Glutamatergic neuron (in vitro differentiated cells): Measurements from ENCODE around the gene ZNF831. TPM values are rescaled to one million over a fixed set of nuclear protein-coding genes. Genes with fewer than 3 reads are reported as not detected.

Experiments
- DNase-seq: peaks from one replicate; pipeline ENCODE4 v3.0.0; 2022
- H3K27ac Mint-ChIP-seq: one replicate; pipeline ENCODE4 v1.8.0; 2020; ENCODE audit warnings: mild to moderate bottlenecking, mixed read lengths, inconsistent platforms; ENCODE audit not compliant: unreplicated experiment
- H3K27me3 Mint-ChIP-seq: one replicate; pipeline ENCODE4 v1.8.0; 2020; ENCODE audit warnings: mild to moderate bottlenecking, moderate library complexity, mixed read lengths, inconsistent platforms; ENCODE audit not compliant: unreplicated experiment
- H3K36me3 Mint-ChIP-seq: one replicate; pipeline ENCODE4 v1.8.0; 2020; ENCODE audit warnings: mild to moderate bottlenecking, mixed read lengths, inconsistent platforms; ENCODE audit not compliant: unreplicated experiment
- H3K4me1 Mint-ChIP-seq: one replicate; pipeline ENCODE4 v1.8.0; 2020; ENCODE audit warnings: mild to moderate bottlenecking, low read depth, mixed read lengths, inconsistent platforms; ENCODE audit not compliant: unreplicated experiment
- H3K4me3 Mint-ChIP-seq: one replicate; pipeline ENCODE4 v1.8.0; 2020; ENCODE audit warnings: mild to moderate bottlenecking, mixed read lengths, inconsistent platforms; ENCODE audit not compliant: unreplicated experiment
- H3K9me3 Mint-ChIP-seq: one replicate; pipeline ENCODE4 v1.8.0; 2020; ENCODE audit warnings: mild to moderate bottlenecking, moderate library complexity, mixed read lengths, inconsistent platforms; ENCODE audit not compliant: unreplicated experiment
- total RNA-seq: library from RNA; stranded (reverse); fragmentation: NEBNext Ultra II Directional; extraction: Animal tissue kit (Norgen Biotek cat#: 25700); gene quantifications from one replicate; pipeline ENCODE4 v1.2.1, GENCODE V29; 2021; ENCODE audit not compliant: unreplicated experiment
- TF ChIP-seq, protein P1 (sequence below): fragments of 200-600 bp; sonication (generic); IDR thresholded peaks from one replicate; pipeline ENCODE4 v1.5.0; 2021; ENCODE audit not compliant: partially characterized antibody, unreplicated experiment

The ZNF831 gene
- total RNA-seq, 1 donor from 2014 or later, result not detected

DNA sequence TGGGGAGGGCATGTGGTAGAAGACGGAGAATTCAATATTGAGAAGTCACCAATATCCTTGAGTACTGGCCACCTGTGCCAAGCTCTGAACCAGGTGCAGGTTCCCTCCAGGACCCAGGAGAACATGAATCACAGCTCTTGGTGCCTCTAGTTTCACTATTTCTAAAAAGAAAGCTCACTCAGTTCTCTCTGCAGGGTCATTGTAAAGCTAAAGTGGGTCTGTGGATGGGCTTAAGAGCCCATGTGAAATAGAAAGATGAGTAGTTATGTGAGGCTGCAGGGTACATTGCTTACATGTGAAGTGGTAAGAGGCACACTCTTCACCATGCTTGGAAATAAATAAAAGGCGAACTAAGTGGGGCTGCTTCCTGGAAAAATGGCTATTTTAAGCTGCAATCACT, 43.6 kb downstream of the ZNF831 start:
- Mint-ChIP-seq H3K9me3 (peaks cover 1% of the 10 kb centered on the region), H3K4me1 (peaks cover 18% of the 10 kb centered on the region), H3K27me3 (peaks cover 5% of the 10 kb centered on the region), H3K36me3 (no peaks in the 10 kb centered on the region), H3K27ac (no peak overlapping the region), H3K4me3 (peak overlapping the region; percentile 41)
- TF ChIP-seq, protein P1, sequence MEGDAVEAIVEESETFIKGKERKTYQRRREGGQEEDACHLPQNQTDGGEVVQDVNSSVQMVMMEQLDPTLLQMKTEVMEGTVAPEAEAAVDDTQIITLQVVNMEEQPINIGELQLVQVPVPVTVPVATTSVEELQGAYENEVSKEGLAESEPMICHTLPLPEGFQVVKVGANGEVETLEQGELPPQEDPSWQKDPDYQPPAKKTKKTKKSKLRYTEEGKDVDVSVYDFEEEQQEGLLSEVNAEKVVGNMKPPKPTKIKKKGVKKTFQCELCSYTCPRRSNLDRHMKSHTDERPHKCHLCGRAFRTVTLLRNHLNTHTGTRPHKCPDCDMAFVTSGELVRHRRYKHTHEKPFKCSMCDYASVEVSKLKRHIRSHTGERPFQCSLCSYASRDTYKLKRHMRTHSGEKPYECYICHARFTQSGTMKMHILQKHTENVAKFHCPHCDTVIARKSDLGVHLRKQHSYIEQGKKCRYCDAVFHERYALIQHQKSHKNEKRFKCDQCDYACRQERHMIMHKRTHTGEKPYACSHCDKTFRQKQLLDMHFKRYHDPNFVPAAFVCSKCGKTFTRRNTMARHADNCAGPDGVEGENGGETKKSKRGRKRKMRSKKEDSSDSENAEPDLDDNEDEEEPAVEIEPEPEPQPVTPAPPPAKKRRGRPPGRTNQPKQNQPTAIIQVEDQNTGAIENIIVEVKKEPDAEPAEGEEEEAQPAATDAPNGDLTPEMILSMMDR, result no peak
- DNase-seq, result no peak

DNA sequence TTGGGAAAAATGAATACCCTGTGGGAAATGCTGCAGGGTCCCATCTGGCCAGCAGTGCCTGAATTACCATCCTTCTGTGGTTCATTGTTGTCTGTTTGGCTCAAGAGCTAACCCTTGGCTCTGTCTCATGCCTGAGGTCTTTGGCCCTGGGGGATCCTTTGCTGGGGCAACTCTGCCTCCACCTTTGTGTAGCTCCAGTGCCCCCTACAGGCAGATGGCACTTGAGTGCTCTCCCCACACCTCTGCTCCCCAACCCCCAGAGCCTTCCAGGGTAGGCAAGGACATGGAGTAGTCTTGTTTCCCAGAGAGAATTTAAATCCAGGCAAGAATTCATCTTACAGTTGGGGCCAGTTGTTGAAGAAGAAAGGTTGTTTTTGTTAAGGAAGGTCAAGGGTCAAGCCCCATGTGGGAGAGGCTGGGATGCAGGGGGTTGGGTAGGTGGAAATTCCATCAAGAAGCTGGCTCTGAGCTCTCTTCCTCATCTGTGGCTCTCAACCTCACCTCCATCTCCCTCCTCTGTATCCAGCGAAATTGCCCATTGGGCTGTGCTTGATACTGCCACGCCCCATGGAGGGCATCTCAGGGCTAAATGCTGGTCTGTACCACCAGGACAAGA, 44.2 kb downstream of the ZNF831 start:
- H3K27ac Mint-ChIP-seq, result peak overlapping the region; percentile 65
- TF ChIP-seq, protein P1, result peak; percentile 48
- peak overlapping the region; percentile 41 for H3K4me3 Mint-ChIP-seq
- H3K4me1 Mint-ChIP-seq, result peaks cover 18% of the 10 kb centered on the region
- H3K9me3 Mint-ChIP-seq, result peaks cover 1% of the 10 kb centered on the region
- no peaks in the 10 kb centered on the region for H3K36me3 Mint-ChIP-seq
- peaks cover 5% of the 10 kb centered on the region for H3K27me3 Mint-ChIP-seq
- DNase-seq, result peak; percentile 69

DNA sequence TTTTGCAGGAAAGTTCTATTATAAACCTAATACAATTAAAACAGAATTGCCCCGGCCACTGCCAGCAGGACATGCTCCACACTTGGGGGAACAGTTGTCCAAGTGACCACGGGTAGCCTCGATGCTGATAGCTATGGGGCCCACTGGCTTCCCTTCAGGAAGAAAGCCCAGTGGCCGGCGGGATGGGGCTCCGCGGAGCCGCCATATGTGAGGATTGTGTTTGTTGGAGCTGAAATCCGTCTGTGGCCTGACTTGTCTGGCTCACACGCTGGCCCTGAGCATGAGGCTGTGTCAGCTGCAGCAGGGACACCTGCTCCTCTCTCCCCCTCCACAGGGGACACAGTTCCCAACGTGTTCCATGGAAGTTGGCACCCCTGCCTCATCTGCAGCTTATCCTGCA, 46.6 kb downstream of the ZNF831 start:
- no peaks in the 10 kb centered on the region for H3K36me3 Mint-ChIP-seq
- H3K4me3 Mint-ChIP-seq, result no peak overlapping the region
- H3K4me1 Mint-ChIP-seq, result peaks cover 18% of the 10 kb centered on the region
- DNase-seq, result no peak
- H3K27me3 Mint-ChIP-seq, result peaks cover 5% of the 10 kb centered on the region
- H3K27ac Mint-ChIP-seq, result no peak overlapping the region
- H3K9me3 Mint-ChIP-seq, result peaks cover 1% of the 10 kb centered on the region
- TF ChIP-seq, protein P1, result no peak

DNA sequence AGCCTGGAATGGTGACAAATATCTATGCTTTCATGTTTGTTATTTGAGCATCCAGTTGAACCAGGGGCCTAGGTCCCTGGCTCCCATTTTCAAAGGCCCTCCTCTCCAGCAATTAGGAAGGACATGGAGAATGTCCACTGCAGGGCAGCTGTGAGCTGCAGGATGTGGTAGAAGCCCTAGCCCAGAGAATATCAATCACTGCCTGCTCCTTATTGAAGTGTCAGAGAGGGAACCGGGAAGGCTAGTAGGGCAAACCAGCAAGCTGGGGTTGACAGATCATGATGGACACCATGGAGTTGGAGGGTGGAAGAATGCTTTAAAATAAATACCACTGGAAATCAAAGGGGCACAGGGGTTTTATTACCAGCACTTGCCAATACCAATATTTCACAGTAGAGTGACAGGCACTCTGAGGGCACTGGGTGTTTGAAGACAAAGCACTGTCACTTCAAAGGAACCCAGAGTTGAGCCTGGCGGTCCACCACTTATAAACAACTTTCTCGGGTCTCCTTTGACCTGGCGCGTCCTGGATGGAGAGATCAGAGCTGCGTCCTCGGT, 47.7 kb downstream of the ZNF831 start:
- H3K36me3 Mint-ChIP-seq, result no peaks in the 10 kb centered on the region

DNA sequence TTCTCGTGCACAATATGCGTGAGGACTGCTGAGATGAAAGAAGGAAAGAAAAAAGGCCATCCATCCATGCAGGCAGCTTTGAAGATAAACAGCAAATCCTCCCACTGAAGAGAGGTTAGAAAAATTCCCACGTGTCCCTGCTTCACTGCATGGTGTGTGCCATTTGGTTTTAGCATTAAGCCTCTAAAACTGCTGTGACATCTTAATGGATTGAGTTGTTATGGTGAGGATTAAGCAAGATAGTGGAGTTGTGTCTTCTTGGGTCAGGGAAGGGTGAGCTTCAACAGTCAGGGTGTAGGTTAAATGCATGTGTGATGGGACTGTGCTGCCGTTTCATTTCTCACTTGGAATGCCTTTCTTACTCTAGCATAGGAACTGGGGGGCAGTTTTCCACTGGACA, 50.5 kb downstream of the ZNF831 start:
- TF ChIP-seq, protein P1, result no peak
- Mint-ChIP-seq H3K9me3 (no peaks in the 10 kb centered on the region), H3K27ac (no peak overlapping the region), H3K4me3 (no peak overlapping the region), H3K4me1 (peaks cover 11% of the 10 kb centered on the region), H3K36me3 (no peaks in the 10 kb centered on the region), H3K27me3 (peaks cover 10% of the 10 kb centered on the region)
- DNase-seq, result no peak

More for the DNA sequence above, 47.7 kb downstream of the ZNF831 start:
- Mint-ChIP-seq H3K9me3 (peaks cover 1% of the 10 kb centered on the region), H3K4me1 (peaks cover 22% of the 10 kb centered on the region), H3K27me3 (peaks cover 7% of the 10 kb centered on the region), H3K27ac (no peak overlapping the region), H3K4me3 (no peak overlapping the region)
- DNase-seq, result no peak
- TF ChIP-seq, protein P1, result no peak
